ENCODE results near the gene CRMP1. TPM values are rescaled to one million over a fixed set of nuclear protein-coding genes. Genes with fewer than 3 reads are reported as not detected.

Gene CRMP1
- total RNA-seq, 3 donors from 2014 or later (not counting 1 experiment from before 2014, with no cell fraction given), result not detected

DNA sequence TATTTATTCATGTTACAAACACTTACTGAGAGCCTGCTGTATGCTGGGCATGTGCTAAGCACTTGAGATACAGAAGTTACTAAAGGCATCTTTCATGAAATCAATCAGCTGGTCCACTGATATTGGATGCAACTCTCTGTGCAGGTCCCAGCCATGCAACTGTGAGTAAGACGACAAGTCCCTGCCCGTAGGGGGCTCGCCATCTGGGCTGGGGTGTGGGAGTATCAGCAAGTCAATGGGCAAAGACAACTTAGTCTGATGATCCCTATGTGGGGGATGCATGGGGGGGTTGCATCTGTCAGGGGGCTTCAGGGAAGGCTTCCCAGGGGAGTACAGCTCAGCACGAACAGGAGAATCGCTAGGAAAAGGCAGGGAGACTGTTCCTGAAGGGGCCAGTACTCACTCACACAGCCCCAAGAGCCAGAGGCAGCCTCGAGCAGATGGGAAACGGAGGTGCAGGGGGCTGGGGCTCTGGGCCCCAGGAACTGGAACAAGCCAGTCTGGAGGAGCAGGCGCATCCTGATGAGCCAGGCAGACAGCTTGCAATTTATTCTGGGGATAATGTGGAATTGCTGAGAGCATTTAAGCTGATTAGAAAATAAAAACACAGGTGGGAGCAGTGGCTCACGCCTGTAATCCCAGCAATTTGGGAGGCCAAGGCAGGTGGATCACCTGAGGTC, 40.2 kb downstream of the CRMP1 start:
- no peak overlapping the region for H3K4me3 ChIP-seq (ENCODE audit: low read length)
- ATAC-seq (no peak), DNase-seq (no peak)
- intact Hi-C loops (cut with micrococcal nuclease), result no loop called here
- H3K4me3 Mint-ChIP-seq, result no peak overlapping the region
- no peaks in the 10 kb centered on the region for H3K9me3 Mint-ChIP-seq
- H3K36me3 ChIP-seq (ENCODE audit: control insufficient read depth, insufficient read depth, low read length), result no peaks in the 10 kb centered on the region
- TF ChIP-seq, protein P1, sequence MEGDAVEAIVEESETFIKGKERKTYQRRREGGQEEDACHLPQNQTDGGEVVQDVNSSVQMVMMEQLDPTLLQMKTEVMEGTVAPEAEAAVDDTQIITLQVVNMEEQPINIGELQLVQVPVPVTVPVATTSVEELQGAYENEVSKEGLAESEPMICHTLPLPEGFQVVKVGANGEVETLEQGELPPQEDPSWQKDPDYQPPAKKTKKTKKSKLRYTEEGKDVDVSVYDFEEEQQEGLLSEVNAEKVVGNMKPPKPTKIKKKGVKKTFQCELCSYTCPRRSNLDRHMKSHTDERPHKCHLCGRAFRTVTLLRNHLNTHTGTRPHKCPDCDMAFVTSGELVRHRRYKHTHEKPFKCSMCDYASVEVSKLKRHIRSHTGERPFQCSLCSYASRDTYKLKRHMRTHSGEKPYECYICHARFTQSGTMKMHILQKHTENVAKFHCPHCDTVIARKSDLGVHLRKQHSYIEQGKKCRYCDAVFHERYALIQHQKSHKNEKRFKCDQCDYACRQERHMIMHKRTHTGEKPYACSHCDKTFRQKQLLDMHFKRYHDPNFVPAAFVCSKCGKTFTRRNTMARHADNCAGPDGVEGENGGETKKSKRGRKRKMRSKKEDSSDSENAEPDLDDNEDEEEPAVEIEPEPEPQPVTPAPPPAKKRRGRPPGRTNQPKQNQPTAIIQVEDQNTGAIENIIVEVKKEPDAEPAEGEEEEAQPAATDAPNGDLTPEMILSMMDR (IDR thresholded peaks at IDR 0.05), result no peak
- no peaks in the 10 kb centered on the region for H3K4me1 Mint-ChIP-seq
- no peaks in the 10 kb centered on the region for H3K36me3 Mint-ChIP-seq
- H3K27me3 Mint-ChIP-seq (ENCODE audit: low read depth in 2 of 2), result peaks cover 14 to 25% of the 10 kb centered on the region in 2 donors
- no peak overlapping the region for H3K27ac Mint-ChIP-seq
- H3K27me3 ChIP-seq (ENCODE audit: control insufficient read depth, insufficient read depth, low read length), result no peaks in the 10 kb centered on the region
- H3K4me1 ChIP-seq (ENCODE audit: control insufficient read depth, insufficient read depth, low read length), result no peaks in the 10 kb centered on the region
- WGBS (ENCODE audit: insufficient coverage), result 85% methylated on average over 9 of the region's 9 CpGs
- no peak overlapping the region for H3K27ac ChIP-seq (ENCODE audit: low read length)
- no peaks in the 10 kb centered on the region for H3K9me3 ChIP-seq (ENCODE audit: control insufficient read depth, insufficient read depth, low read length)

DNA sequence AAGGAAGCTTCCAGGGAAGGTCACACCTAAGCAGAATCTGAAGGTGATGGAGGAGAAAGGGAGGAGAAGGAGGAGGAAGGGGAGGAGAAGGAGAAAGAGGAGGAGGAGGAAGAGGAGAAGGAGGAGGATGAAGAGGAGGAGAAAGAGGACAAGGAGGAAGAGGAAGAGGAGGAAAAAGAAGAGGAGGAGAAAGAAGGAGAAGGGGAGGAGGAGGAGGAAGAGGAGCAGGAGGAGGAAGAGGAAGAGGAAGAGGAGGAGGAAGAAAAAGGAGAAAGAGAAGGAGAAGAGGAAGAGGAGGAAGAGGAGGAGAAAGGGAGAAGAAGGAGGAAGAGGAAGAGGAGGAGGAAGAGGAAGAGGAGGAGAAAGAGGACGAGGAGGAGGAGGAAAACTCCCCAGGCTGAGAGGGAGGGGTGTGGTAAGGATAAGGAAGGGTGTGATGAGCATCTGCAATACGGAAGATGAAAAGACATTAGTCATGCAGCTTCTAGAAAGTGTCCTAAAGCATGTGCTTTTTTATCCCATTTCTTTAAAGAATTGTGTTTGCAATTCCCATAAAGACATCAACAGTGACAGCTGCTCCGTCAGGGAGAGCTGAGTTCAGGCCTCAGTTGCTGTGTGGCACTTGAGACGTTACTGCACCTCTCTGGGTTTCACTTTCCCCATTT, 41.1 kb downstream of the CRMP1 start:
- intact Hi-C loops (cut with micrococcal nuclease), result no loop called here
- no peak overlapping the region for H3K27ac ChIP-seq (ENCODE audit: low read length)

DNA sequence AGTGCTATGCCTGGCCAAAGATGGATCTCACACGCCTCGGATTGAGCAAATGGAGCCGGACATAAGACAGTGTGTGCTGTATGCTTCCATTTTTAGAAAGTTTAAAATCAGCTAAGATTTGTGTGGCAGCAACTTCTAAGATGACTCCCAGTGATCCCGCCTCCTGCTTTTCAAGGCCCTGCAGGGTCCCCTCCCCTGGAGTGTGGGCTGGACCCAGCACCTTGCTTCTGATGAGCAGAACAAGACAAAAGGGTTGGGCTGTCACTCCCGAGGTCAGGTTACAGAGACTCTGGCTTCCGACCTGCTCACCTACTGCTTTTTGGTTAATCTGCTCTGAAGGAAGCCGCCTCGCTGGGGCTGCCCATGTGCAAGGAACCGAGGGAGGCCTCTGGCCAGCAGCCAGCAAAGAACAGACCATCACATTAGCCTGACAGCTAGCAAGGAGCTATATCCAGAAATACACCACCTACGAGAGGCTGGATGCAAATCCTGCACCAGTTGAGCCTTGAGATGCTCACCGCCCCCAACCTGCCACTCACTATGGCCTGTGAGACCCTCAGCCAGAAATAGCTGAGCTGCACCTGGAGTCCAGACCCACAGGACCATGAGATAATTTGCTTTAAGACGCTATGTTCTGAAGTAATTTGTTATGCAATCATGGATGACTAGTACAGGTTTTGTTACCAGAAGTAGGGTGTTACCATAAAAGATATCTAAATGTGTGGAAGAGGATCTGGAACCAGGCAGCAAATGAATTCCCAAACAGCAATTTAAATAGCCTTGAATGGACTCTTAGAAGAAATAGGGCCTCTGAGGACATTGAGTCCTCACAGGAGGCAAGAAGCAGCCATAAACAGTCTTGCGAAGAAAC, 47.6 kb downstream of the CRMP1 start:
- intact Hi-C loops (cut with micrococcal nuclease), result no loop called here
- no peaks in the 10 kb centered on the region for H3K36me3 Mint-ChIP-seq

More for the DNA sequence above, 41.1 kb downstream of the CRMP1 start:
- DNase-seq, result no peak
- TF ChIP-seq, protein P1 (IDR thresholded peaks at IDR 0.05), result no peak
- WGBS (ENCODE audit: insufficient coverage), result 67% methylated on average over 4 of the region's 4 CpGs
- no peak overlapping the region for H3K27ac Mint-ChIP-seq
- no peaks in the 10 kb centered on the region for H3K9me3 Mint-ChIP-seq
- H3K27me3 Mint-ChIP-seq (ENCODE audit: low read depth in 2 of 2), result peaks cover 14 to 25% of the 10 kb centered on the region in 2 donors
- no peak overlapping the region for H3K4me3 Mint-ChIP-seq
- no peaks in the 10 kb centered on the region for H3K27me3 ChIP-seq (ENCODE audit: control insufficient read depth, insufficient read depth, low read length)
- no peaks in the 10 kb centered on the region for H3K4me1 ChIP-seq (ENCODE audit: control insufficient read depth, insufficient read depth, low read length)
- no peaks in the 10 kb centered on the region for H3K9me3 ChIP-seq (ENCODE audit: control insufficient read depth, insufficient read depth, low read length)
- ATAC-seq, result no peak
- no peaks in the 10 kb centered on the region for H3K4me1 Mint-ChIP-seq
- no peaks in the 10 kb centered on the region for H3K36me3 ChIP-seq (ENCODE audit: control insufficient read depth, insufficient read depth, low read length)
- no peaks in the 10 kb centered on the region for H3K36me3 Mint-ChIP-seq
- H3K4me3 ChIP-seq (ENCODE audit: low read length), result no peak overlapping the region

More for the DNA sequence above, 47.6 kb downstream of the CRMP1 start:
- DNase-seq (no peak), ATAC-seq (no peak)
- H3K9me3 ChIP-seq (ENCODE audit: control insufficient read depth, insufficient read depth, low read length), result no peaks in the 10 kb centered on the region
- H3K4me3 ChIP-seq (ENCODE audit: low read length), result no peak overlapping the region
- H3K4me1 Mint-ChIP-seq, result no peaks in the 10 kb centered on the region
- TF ChIP-seq, protein P1 (IDR thresholded peaks at IDR 0.05), result no peak
- no peaks in the 10 kb centered on the region for H3K36me3 ChIP-seq (ENCODE audit: control insufficient read depth, insufficient read depth, low read length)
- H3K27ac Mint-ChIP-seq, result no peak overlapping the region
- no peaks in the 10 kb centered on the region for H3K9me3 Mint-ChIP-seq
- no peak overlapping the region for H3K27ac ChIP-seq (ENCODE audit: low read length)
- 85% methylated on average over 13 of the region's 13 CpGs for WGBS (ENCODE audit: insufficient coverage)
- H3K27me3 ChIP-seq (ENCODE audit: control insufficient read depth, insufficient read depth, low read length), result no peaks in the 10 kb centered on the region
- H3K4me3 Mint-ChIP-seq, result no peak overlapping the region
- H3K27me3 Mint-ChIP-seq (ENCODE audit: low read depth in 2 of 2), result peaks cover 3 to 12% of the 10 kb centered on the region in 2 donors
- H3K4me1 ChIP-seq (ENCODE audit: control insufficient read depth, insufficient read depth, low read length), result no peaks in the 10 kb centered on the region
